Measurements from ENCODE around the gene ADCY9. TPM values are rescaled to one million over a fixed set of nuclear protein-coding genes. Genes with fewer than 3 reads are reported as not detected.

Gene ADCY9
- polyA plus RNA-seq, 1 experiment: 16.0 TPM

GRCh38 chr16:4025428-4025827 is 90.8 kb downstream of the ADCY9 start:
- H3K27ac ChIP-seq (ENCODE audit: low read depth, low read length): no peak overlapping the region
- TF ChIP-seq, protein P1, sequence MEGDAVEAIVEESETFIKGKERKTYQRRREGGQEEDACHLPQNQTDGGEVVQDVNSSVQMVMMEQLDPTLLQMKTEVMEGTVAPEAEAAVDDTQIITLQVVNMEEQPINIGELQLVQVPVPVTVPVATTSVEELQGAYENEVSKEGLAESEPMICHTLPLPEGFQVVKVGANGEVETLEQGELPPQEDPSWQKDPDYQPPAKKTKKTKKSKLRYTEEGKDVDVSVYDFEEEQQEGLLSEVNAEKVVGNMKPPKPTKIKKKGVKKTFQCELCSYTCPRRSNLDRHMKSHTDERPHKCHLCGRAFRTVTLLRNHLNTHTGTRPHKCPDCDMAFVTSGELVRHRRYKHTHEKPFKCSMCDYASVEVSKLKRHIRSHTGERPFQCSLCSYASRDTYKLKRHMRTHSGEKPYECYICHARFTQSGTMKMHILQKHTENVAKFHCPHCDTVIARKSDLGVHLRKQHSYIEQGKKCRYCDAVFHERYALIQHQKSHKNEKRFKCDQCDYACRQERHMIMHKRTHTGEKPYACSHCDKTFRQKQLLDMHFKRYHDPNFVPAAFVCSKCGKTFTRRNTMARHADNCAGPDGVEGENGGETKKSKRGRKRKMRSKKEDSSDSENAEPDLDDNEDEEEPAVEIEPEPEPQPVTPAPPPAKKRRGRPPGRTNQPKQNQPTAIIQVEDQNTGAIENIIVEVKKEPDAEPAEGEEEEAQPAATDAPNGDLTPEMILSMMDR (IDR thresholded peaks at IDR 0.05; ENCODE audit: low read depth, low read length): no peak
- H3K9me3 ChIP-seq (ENCODE audit: control insufficient read depth, insufficient read depth, low read length): no peaks in the 10 kb centered on the region; the same call in 1 of the 2 replicates
- H3K27me3 ChIP-seq (ENCODE audit: control insufficient read depth, insufficient read depth, low read length): no peaks in the 10 kb centered on the region
- no peak overlapping the region for H3K4me3 ChIP-seq (ENCODE audit: low read depth, low read length)
- ChIA-PET POLR2A (no interaction called here), CTCF (no interaction called here)
- no peak for DNase-seq (ENCODE audit: low read depth, low spot score)

- no peak for DNase-seq (ENCODE audit: low read depth, low spot score)
- no peak overlapping the region for H3K4me3 ChIP-seq (ENCODE audit: low read depth, low read length)
- CTCF ChIA-PET: no interaction called here
- no peaks in the 10 kb centered on the region; the same call in 1 of the 2 replicates for H3K9me3 ChIP-seq (ENCODE audit: control insufficient read depth, insufficient read depth, low read length)
- POLR2A ChIA-PET: no interaction called here
- no peak overlapping the region for H3K27ac ChIP-seq (ENCODE audit: low read depth, low read length)
- TF ChIP-seq, protein P1 (IDR thresholded peaks at IDR 0.05; ENCODE audit: low read depth, low read length): no peak
- no peaks in the 10 kb centered on the region for H3K27me3 ChIP-seq (ENCODE audit: control insufficient read depth, insufficient read depth, low read length)
Observed at GRCh38 chr16:4021916-4022315, 94.3 kb downstream of the ADCY9 start.

GRCh38 chr16:4021070-4021779 is 95.0 kb downstream of the ADCY9 start:
- H3K27ac ChIP-seq (ENCODE audit: low read depth, low read length): no peak overlapping the region
- no peak for DNase-seq (ENCODE audit: low read depth, low spot score)
- TF ChIP-seq, protein P1 (IDR thresholded peaks at IDR 0.05; ENCODE audit: low read depth, low read length): no peak
- ChIA-PET CTCF (interaction anchor here (1.2 kb wide), 1 partner anchor 232 kb away, joined by 4 read pairs; no protein-coding TSS in a partner anchor), POLR2A (no interaction called here)
- H3K9me3 ChIP-seq (ENCODE audit: control insufficient read depth, insufficient read depth, low read length): no peaks in the 10 kb centered on the region
- no peaks in the 10 kb centered on the region for H3K27me3 ChIP-seq (ENCODE audit: control insufficient read depth, insufficient read depth, low read length)
- H3K4me3 ChIP-seq (ENCODE audit: low read depth, low read length): no peak overlapping the region

- DNase-seq (ENCODE audit: low read depth, low spot score): no peak
- Histone ChIP-seq H3K27me3 (ENCODE audit: control insufficient read depth, insufficient read depth, low read length) (no peaks in the 10 kb centered on the region), H3K9me3 (ENCODE audit: control insufficient read depth, insufficient read depth, low read length) (no peaks in the 10 kb centered on the region), H3K4me3 (ENCODE audit: low read depth, low read length) (peak overlapping the region; percentile 41), H3K27ac (ENCODE audit: low read depth, low read length) (peak overlapping the region; percentile 39)
- TF ChIP-seq, protein P1 (IDR thresholded peaks at IDR 0.05; ENCODE audit: low read depth, low read length): no peak
- CTCF ChIA-PET: interaction anchor here (0.6 kb wide), 1 partner anchor 624 kb away, joined by 6 read pairs; no protein-coding TSS in a partner anchor
- POLR2A ChIA-PET: no interaction called here
Observed at GRCh38 chr16:4019371-4019791, 96.9 kb downstream of the ADCY9 start.

GRCh38 chr16:4018391-4018790 is 97.9 kb downstream of the ADCY9 start:
- Histone ChIP-seq H3K27ac (ENCODE audit: low read depth, low read length) (no peak overlapping the region), H3K9me3 (ENCODE audit: control insufficient read depth, insufficient read depth, low read length) (no peaks in the 10 kb centered on the region), H3K27me3 (ENCODE audit: control insufficient read depth, insufficient read depth, low read length) (no peaks in the 10 kb centered on the region), H3K4me3 (ENCODE audit: low read depth, low read length) (no peak overlapping the region)
- ChIA-PET POLR2A (no interaction called here), CTCF (interaction anchor here (2.6 kb wide), 1 partner anchor 235 kb away, joined by 11 read pairs; no protein-coding TSS in a partner anchor)
- TF ChIP-seq, protein P1 (IDR thresholded peaks at IDR 0.05; ENCODE audit: low read depth, low read length): no peak
- no peak for DNase-seq (ENCODE audit: low read depth, low spot score)

Data from AG04450 (cell line).